Posterior vena cava (tissue), 2 donors: ENCODE measurements around the gene PHC1. TPM values are rescaled to one million over a fixed set of nuclear protein-coding genes. Genes with fewer than 3 reads are reported as not detected.

ENCODE experiments used
- DNase-seq: peaks from one replicate; pipeline ENCODE4 v3.0.0-alpha.2; 2020; ENCODE audit warnings: low spot score
- intact Hi-C, 2 donors: fragments of 100-400 bp; cut with DNase I; formaldehyde crosslinking; loops; one replicate each; pipeline versions ENCODE4 v1.14.1 to v1.14.2; 2022 to 2023
- total RNA-seq, 2 donors: library from RNA; stranded (reverse); fragmentation: NEBNext Ultra II Directional; extraction: Animal tissue kit (Norgen Biotek cat#: 25700); gene quantifications; one replicate each; pipeline ENCODE4 v1.2.1, GENCODE V29; 2021
- donor health status: DM: yes; HTN: yes; CAD: no.
- donor health status: DM: yes; HTN: yes; CAD: no.

The PHC1 gene
- total RNA-seq, 2 donors from 2014 or later: 31.1 to 36.6 TPM

GRCh38 chr12:8985213-8985754, 71.0 kb downstream of the PHC1 start:
- intact Hi-C loops: no loop called here
- no peak for DNase-seq

- intact Hi-C loops: no loop called here
- no peak for DNase-seq
Observed at GRCh38 chr12:8987163-8987562, 72.9 kb downstream of the PHC1 start.

DNA sequence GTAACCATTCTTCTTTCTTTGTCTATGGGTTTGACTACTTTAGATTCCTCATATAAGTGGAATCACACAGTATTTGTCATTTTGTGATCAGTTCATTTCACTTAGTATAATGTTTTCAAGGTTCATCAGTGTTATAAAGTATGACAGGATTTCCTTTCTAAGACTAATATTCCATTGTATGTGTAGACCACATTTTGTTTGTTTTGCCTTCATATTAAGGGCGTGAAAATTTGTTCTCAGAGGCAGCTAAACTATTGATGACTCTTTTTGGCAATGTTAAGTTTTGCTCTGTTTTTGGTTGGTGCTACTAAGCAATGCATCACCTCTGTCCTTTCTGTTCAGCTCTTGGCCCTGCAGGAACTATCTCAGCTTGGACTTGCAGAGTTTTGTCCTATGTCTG, 73.4 kb downstream of the PHC1 start:
- intact Hi-C loops: no loop called here
- no peak for DNase-seq

DNA sequence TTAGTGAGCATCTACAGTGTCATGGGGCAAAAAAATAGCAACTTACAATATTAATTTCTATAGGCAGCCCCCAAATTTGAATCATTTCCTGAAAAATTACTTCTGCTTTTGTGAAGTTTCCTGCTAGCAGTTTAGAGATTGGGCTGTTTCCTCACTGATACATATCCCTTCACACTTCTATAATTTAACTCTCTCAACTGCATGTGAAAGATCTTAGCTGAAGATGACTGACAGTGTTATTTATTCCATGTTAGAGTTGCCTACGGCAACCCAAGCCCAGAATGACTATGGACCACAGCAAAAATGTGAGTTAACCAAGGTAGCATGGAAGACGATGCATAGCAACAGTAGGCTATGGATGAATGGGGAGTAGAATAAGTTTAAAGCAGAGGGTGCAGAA, 75.1 kb downstream of the PHC1 start, which contains the start of gene KLRG1:
KLRG1 (plus strand) TSS at position 134 of the 400 bp plus-strand sequence; CDS start at position 224, 90 bp downstream.
- no peak for DNase-seq
- intact Hi-C loops: no loop called here

Other genes starting within 250 kb of the PHC1 start
- 10 to 100 TPM; 51.1 to 56.3 TPM for gene RIMKLB, start 216.5 kb upstream of the PHC1 start, total RNA-seq
- not detected for gene A2ML1, start 91.9 kb upstream of the PHC1 start, total RNA-seq
- gene M6PR, start 35.1 kb downstream of the PHC1 start, total RNA-seq: 10 to 100 TPM; 78.4 to 83.6 TPM
- 1 to 10 TPM; 1.1 to 2.7 TPM for gene KLRG1, start 75.0 kb downstream of the PHC1 start, total RNA-seq
- 1,000 to 10,000 TPM in 1 of 2 donors, 100 to 1,000 TPM in 1; 831 to 1,306 TPM for gene A2M, start 201.4 kb downstream of the PHC1 start, total RNA-seq